Endothelial cell (in vitro differentiated cells): Measurements from ENCODE around the gene PLSCR1. TPM values are rescaled to one million over a fixed set of nuclear protein-coding genes. Genes with fewer than 3 reads are reported as not detected.
"Not testable (repeated sequence)": the region's sequence is repeated elsewhere in the genome, so short reads cannot be mapped to it uniquely, and the experiment has no call there.

Experiments used
- DNase-seq: peaks from one replicate; pipeline ENCODE4 v3.0.0; 2021; ENCODE audit warnings: low spot score
- H3K27ac Mint-ChIP-seq: one replicate; pipeline ENCODE4 v1.8.0; 2021; ENCODE audit warnings: mixed read lengths, inconsistent platforms; ENCODE audit not compliant: unreplicated experiment
- H3K27me3 Mint-ChIP-seq: one replicate; pipeline ENCODE4 v1.8.0; 2021; ENCODE audit warnings: mild to moderate bottlenecking, moderate library complexity, mixed read lengths, inconsistent platforms; ENCODE audit not compliant: unreplicated experiment
- H3K36me3 Mint-ChIP-seq: one replicate; pipeline ENCODE4 v1.8.0; 2021; ENCODE audit warnings: mild to moderate bottlenecking, low read depth, mixed read lengths, inconsistent platforms; ENCODE audit not compliant: unreplicated experiment
- H3K4me1 Mint-ChIP-seq: one replicate; pipeline ENCODE4 v1.8.0; 2021; ENCODE audit warnings: mild to moderate bottlenecking, mixed read lengths, inconsistent platforms; ENCODE audit not compliant: unreplicated experiment
- H3K4me3 Mint-ChIP-seq: one replicate; pipeline ENCODE4 v1.8.0; 2021; ENCODE audit warnings: mild to moderate bottlenecking, mixed read lengths, inconsistent platforms; ENCODE audit not compliant: unreplicated experiment
- H3K9me3 Mint-ChIP-seq: one replicate; pipeline ENCODE4 v1.8.0; 2021; ENCODE audit warnings: mixed read lengths, inconsistent platforms; ENCODE audit not compliant: unreplicated experiment
- total RNA-seq: library from RNA; stranded (reverse); fragmentation: NEBNext Ultra II Directional; extraction: Animal tissue kit (Norgen Biotek cat#: 25700); gene quantifications from one replicate; pipeline ENCODE4 v1.2.1, GENCODE V29; 2021; ENCODE audit not compliant: unreplicated experiment
- TF ChIP-seq, protein P1 (sequence below): fragments of 200-600 bp; sonication (generic); IDR thresholded peaks from one replicate; pipeline ENCODE4 v1.5.0; 2021; ENCODE audit warnings: antibody characterized with exemption; ENCODE audit not compliant: unreplicated experiment

PLSCR1 gene
- total RNA-seq, 1 donor from 2014 or later = 77.1 TPM

DNA sequence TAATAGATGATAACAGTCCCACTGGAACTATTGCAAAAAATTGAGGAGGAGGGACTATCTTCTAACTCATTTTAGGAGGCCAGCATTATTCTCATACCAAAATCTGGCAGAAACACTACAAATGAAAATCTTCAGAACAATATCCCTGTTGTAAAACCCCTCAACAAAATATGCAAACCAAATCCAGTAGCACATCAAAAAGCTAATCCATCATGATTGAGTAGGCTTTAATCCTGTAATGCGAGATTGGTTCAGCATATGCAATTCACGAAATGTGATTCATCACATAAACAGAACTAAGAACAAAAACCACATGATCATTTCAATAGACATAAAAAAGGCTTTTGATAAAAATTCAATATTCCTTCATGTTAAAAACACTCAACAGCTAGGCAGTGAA, 51.2 kb downstream of the PLSCR1 start:
- no peak for DNase-seq
- no peaks in the 10 kb centered on the region for H3K36me3 Mint-ChIP-seq
- TF ChIP-seq, protein P1, sequence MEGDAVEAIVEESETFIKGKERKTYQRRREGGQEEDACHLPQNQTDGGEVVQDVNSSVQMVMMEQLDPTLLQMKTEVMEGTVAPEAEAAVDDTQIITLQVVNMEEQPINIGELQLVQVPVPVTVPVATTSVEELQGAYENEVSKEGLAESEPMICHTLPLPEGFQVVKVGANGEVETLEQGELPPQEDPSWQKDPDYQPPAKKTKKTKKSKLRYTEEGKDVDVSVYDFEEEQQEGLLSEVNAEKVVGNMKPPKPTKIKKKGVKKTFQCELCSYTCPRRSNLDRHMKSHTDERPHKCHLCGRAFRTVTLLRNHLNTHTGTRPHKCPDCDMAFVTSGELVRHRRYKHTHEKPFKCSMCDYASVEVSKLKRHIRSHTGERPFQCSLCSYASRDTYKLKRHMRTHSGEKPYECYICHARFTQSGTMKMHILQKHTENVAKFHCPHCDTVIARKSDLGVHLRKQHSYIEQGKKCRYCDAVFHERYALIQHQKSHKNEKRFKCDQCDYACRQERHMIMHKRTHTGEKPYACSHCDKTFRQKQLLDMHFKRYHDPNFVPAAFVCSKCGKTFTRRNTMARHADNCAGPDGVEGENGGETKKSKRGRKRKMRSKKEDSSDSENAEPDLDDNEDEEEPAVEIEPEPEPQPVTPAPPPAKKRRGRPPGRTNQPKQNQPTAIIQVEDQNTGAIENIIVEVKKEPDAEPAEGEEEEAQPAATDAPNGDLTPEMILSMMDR = no peak
- H3K4me3 Mint-ChIP-seq = no peak overlapping the region
- H3K4me1 Mint-ChIP-seq = peaks cover 8% of the 10 kb centered on the region
- H3K27ac Mint-ChIP-seq = no peak overlapping the region
- peaks cover 1% of the 10 kb centered on the region for H3K27me3 Mint-ChIP-seq
- no peaks in the 10 kb centered on the region for H3K9me3 Mint-ChIP-seq

DNA sequence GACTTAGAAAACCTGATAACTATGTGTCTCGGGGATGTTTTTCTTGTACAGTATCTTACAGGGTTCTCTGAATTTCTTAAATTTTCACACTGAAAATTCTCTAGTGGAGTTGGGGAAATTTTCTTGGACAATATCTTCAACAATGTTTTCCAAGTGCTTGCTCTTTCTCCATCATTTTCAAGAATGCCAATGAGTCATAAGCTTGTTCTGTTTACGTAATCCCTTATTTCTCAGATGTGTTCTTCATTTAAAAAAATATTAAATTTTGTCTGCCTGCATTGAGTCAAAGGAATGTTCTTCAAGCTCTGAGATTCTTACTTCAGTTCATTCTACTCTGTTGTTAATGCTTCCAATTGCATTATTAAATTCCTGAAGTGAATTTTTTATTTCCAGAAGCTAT, 53.1 kb downstream of the PLSCR1 start:
- no peaks in the 10 kb centered on the region for H3K36me3 Mint-ChIP-seq
- H3K4me1 Mint-ChIP-seq = peaks cover 3% of the 10 kb centered on the region
- H3K27me3 Mint-ChIP-seq = peaks cover 3% of the 10 kb centered on the region
- DNase-seq = no peak
- no peaks in the 10 kb centered on the region for H3K9me3 Mint-ChIP-seq
- H3K27ac Mint-ChIP-seq = no peak overlapping the region
- no peak overlapping the region for H3K4me3 Mint-ChIP-seq
- TF ChIP-seq, protein P1 = no peak

DNA sequence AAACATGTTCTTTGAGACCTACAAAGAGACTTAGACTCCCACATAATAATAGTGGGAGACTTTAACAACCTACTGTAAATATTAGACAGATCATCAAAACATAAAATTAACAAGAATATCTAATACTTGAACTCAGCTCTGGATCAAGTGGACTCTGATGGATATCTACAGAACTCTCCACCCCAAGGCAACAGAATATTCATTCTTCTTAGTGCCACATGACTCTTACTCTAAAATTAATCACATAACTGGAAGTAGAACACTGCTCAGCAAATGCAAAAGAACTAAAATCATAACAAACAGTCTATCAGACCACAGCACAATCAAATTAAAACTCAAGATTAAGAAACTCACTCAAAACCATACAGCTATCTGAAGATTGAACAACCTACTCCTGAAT, 59.1 kb downstream of the PLSCR1 start:
- peaks cover 4% of the 10 kb centered on the region for H3K27me3 Mint-ChIP-seq
- H3K4me3 Mint-ChIP-seq = no peak overlapping the region
- H3K9me3 Mint-ChIP-seq = no peaks in the 10 kb centered on the region
- no peaks in the 10 kb centered on the region for H3K36me3 Mint-ChIP-seq
- H3K27ac Mint-ChIP-seq = no peak overlapping the region
- H3K4me1 Mint-ChIP-seq = no peaks in the 10 kb centered on the region
- TF ChIP-seq, protein P1 = no peak
- DNase-seq = no peak

GRCh38 chr3:146476094-146476740, 68.2 kb downstream of the PLSCR1 start:
- Mint-ChIP-seq H3K4me3 (no peak overlapping the region), H3K9me3 (no peaks in the 10 kb centered on the region), H3K4me1 (no peaks in the 10 kb centered on the region), H3K27ac (no peak overlapping the region), H3K27me3 (peaks cover 1% of the 10 kb centered on the region), H3K36me3 (peaks cover 5% of the 10 kb centered on the region)
- TF ChIP-seq, protein P1 = no peak
- no peak for DNase-seq

DNA sequence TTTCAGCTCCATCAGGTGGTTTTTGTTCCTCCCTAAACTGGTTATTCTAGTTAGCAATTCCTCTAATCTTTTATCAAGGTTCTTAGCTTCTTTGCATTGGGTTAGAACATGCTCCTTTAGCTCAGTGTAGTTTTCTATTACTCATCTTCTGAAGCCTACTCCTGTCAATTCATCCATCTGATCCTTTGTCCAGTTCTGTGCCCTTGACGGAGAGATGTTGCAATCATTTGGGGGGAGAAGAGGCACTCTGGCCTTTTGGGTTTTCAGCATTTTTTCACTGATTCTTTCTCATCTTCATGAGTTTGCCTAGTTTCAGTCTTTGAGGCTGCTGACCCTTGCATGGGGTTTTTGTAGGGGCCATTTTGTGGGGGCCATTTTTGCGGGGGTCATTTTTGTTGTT, 69.4 kb downstream of the PLSCR1 start:
- not testable (repeated sequence) for H3K4me1 Mint-ChIP-seq, H3K27ac Mint-ChIP-seq, H3K27me3 Mint-ChIP-seq, H3K4me3 Mint-ChIP-seq, DNase-seq, H3K9me3 Mint-ChIP-seq, H3K36me3 Mint-ChIP-seq
